ENCODE data around the gene UNKL. TPM values are rescaled to one million over a fixed set of nuclear protein-coding genes. Genes with fewer than 3 reads are reported as not detected.

Gene UNKL, protein sequence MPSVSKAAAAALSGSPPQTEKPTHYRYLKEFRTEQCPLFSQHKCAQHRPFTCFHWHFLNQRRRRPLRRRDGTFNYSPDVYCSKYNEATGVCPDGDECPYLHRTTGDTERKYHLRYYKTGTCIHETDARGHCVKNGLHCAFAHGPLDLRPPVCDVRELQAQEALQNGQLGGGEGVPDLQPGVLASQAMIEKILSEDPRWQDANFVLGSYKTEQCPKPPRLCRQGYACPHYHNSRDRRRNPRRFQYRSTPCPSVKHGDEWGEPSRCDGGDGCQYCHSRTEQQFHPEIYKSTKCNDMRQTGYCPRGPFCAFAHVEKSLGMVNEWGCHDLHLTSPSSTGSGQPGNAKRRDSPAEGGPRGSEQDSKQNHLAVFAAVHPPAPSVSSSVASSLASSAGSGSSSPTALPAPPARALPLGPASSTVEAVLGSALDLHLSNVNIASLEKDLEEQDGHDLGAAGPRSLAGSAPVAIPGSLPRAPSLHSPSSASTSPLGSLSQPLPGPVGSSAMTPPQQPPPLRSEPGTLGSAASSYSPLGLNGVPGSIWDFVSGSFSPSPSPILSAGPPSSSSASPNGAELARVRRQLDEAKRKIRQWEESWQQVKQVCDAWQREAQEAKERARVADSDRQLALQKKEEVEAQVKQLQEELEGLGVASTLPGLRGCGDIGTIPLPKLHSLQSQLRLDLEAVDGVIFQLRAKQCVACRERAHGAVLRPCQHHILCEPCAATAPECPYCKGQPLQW
- 2.3 and 3.2 TPM in 2 replicates for total RNA-seq

DNA sequence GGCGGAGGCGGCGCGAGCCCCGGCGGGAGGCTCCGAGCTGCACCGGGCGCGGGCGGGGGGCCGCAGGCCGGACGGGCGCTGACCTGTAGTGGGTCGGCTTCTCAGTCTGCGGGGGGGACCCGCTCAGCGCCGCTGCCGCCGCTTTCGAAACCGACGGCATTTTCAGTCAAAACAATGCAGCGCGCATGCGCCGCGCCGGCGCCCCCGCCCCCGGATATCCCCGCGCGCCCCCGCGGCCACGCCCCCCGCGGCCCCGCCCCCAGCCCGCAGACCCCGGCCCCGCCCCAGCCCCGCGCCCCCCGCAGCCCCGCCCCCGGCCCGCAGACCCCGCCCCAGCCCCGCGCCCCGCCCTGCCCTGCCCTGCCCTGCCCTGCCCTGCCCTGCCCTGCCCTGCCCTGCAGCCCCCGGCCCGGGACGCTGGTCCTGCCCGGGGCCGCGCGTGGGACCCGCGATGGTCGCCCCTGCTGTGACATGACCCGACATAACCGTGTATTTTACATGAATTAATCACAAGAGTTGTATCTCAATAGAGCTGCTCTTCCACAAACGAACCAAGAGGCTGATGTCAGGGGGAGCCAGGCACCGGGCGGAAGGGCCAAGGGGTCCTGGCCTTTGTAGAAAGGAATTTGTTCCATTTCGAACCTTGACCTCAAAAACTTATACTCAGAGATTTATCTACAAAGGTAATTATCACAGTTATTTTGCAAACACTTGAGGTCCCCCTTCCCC, at the start of gene UNKL:
TSS of gene UNKL (minus strand) at position 173 of the 729 bp plus-strand sequence. CDS start at position 160, 13 bp downstream.

DNA sequence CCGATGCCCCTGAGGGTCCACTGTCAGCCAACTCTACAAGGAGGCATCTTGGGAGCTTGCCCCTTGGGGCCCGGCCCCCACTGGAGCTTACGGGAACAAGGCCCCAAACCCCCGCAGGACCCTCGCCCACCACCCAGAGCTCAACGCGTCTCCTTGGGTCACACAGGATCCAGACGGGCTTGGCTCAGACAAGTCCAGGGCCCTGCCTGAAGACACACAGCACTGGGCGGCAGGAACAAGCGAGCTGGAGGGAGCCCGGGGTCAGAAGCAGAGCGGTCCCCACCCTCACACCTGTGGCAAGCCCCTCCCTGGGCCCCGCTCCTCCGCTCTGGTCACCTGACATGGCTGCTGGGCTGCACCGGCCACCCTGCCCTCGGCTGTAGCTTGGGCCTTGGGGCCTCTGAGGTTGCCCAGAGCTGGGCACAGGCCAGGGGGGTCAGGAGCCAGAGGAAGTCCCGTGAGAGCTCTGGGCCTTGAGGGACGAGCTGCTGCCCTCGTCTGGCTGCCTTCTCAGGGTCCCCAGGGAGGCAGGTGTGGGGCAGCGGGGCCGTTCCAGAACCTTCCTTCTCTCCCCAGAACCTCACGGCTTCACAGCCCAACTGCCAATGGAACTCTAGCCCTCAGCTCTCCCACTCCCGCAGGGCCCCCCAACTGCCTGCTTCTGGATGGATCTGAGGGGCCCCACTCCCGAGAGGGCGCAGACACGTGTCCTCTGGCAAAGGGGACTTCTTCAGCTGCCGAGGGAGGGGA, 29.7 kb upstream of the UNKL start, which contains the start of gene CCDC154:
TSS of gene CCDC154 (minus strand) at position 577 of the 750 bp plus-strand sequence. CDS start at position 343, 234 bp downstream.

DNA sequence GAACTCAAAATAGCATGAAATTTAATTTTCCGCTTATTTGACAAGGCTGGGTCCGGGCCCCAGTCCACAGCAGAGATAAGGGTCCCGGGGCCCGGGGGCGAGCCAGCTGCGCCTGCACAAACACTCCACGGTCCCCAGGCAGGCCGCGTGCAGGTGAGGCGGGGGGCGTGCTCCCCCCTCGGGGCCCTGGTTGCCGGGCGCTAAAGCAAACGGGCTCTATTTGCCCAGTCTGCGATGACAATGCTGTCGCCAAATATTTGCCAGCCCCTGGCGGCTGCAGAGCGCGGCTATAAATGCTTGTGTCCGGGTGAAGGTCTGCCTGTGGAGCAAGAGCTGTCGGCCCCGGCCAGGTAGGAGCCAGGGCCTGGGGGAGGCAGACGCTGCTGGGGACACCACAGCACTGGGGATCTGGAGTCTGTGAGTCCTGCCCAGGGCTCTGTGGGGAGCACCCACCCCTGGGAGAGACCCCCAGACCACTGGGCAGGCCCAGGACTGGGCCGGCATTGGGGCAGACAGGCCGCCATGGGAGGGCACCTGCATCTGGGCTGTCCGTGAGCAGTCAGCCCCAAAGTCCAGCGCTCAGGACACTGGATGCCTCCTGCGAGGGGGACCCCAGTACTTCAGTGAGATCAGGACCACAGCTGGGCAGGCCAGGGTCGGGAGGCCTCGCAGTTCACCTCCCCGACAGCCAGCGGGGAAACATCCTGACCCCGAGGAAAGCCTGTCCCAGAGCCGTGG, 16.4 kb upstream of the UNKL start, which contains the start of gene PERCC1:
TSS of gene PERCC1 (plus strand) at position 320 of the 738 bp plus-strand sequence. CDS start 1,516 bp downstream, outside the sequence.

DNA sequence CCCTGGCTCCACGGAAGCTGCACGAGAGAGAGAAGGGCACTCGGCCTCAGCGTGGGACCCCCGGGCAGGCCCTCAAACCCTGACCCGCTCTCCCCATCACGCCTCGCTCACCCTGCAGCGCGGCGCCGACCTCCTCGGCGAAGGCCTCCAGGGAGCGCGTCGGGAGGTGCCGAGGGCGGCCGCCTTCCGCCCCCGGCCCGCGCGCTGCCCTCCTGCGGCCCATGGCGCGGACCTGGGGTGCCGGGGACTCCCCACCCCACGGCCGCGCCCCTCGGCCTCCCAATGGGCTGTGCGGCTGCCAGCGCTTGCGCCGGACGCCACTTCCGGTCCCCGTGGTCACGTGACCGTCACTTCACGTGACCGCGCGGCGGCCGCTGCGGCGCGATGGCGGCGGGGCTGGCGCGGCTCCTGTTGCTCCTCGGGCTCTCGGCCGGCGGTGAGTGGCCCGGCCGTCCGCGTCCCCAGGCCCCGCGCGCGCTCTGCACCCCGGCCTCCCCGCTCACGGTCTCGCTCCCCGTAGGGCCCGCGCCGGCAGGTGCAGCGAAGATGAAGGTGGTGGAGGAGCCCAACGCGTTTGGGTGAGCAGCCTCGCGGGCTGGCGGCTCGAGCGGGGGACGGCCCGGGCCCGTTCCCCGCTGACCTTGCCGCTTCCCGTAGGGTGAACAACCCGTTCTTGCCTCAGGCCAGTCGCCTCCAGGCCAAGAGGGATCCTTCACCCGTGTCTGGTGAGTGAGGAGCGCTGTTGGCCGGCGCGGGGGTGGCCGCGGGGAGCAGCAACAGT, 62.7 kb downstream of the UNKL start, which contains the start of the genes GNPTG and TSR3:
TSS of gene GNPTG (plus strand) at position 350 of the 781 bp plus-strand sequence. CDS start at position 385, 35 bp downstream.
TSS of gene TSR3 (minus strand) at position 297 of the 781 bp plus-strand sequence. CDS start at position 223, 74 bp downstream.

DNA sequence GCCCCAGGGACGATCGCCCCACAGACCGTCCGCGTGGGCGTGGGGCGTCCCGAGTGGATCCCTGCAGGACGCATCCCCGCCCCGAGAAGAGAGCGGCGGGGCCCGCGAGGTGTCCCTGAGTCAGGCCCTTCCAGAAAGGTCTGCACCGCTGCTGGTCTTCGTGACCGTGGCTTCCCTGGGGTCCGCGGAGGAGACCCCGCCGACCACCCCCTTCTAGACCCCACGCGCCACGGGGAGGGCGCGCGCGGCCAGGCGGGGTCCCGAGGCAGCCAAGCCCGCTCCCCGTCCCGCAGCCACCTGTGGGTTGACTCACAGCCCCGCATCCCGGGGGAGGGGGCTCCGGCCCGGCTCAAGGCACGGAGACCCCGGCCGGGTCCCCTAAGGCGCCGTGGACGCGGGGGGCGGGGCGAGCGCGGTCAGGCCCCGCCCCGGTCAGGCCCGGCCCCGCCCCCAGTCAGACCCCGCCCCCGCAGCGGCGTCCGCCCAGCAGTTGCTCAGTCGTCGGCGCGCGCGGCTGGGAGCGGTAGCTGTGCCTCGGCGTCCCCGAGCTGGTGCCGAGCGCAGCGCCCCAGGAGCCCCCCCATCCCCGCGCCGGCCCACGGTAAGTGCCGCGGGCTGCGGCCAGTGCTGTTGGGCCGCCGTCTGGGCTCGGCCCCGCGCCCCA, 81.2 kb downstream of the UNKL start, which contains the start of gene BAIAP3:
TSS of gene BAIAP3 (plus strand) at position 497 of the 664 bp plus-strand sequence. CDS start 4,905 bp downstream, outside the sequence.

Other genes with a start within 250 kb of the UNKL start
- gene TPSG1, start 189.4 kb downstream of the UNKL start, total RNA-seq: not detected in 2 replicates
- gene TPSB2, start 184.5 kb downstream of the UNKL start, total RNA-seq: not detected in 2 replicates
- gene TPSAB1, start 174.0 kb downstream of the UNKL start, total RNA-seq: not detected in 2 replicates
- gene TPSD1, start 158.6 kb downstream of the UNKL start, total RNA-seq: not detected in 2 replicates
- 46.2 and 58.3 TPM in 2 replicates for gene UBE2I, start 105.1 kb downstream of the UNKL start, total RNA-seq
- under 0.01 and 0.08 TPM in 2 replicates for gene BAIAP3, start 81.1 kb downstream of the UNKL start, total RNA-seq
- gene TSR3, start 62.8 kb downstream of the UNKL start, total RNA-seq: 116 and 179 TPM in 2 replicates
- gene GNPTG, start 62.8 kb downstream of the UNKL start, total RNA-seq: 24.6 and 33.1 TPM in 2 replicates
- gene UQCC4, start 6.0 kb upstream of the UNKL start, total RNA-seq: 19.9 and 33.6 TPM in 2 replicates
- gene PERCC1, start 16.4 kb upstream of the UNKL start, total RNA-seq: 0.16 TPM in 1 of 2 replicates, not detected in the other
- gene CCDC154, start 29.9 kb upstream of the UNKL start, total RNA-seq: 0.16 TPM in 1 of 2 replicates, not detected in the other
- gene CLCN7, start 60.3 kb upstream of the UNKL start, total RNA-seq: 22.5 and 54.0 TPM in 2 replicates
- gene PTX4, start 74.2 kb upstream of the UNKL start, total RNA-seq: not detected in 2 replicates
- gene TELO2, start 78.7 kb upstream of the UNKL start, total RNA-seq: 12.0 and 22.9 TPM in 2 replicates
- gene TMEM204, start 119.0 kb upstream of the UNKL start, total RNA-seq: 2.7 TPM in 1 of 2 replicates, not detected in the other
- gene IFT140, start 197.4 kb upstream of the UNKL start, total RNA-seq: 8.1 and 11.2 TPM in 2 replicates
- 5.9 and 7.0 TPM in 2 replicates for gene CRAMP1, start 197.7 kb upstream of the UNKL start, total RNA-seq